Kidney epithelial cell (primary cell): ENCODE results near the gene PPFIA3. TPM values are rescaled to one million over a fixed set of nuclear protein-coding genes. Genes with fewer than 3 reads are reported as not detected.
"Not testable (repeated sequence)": the region's sequence is repeated elsewhere in the genome, so short reads cannot be mapped to it uniquely, and the experiment has no call there.

Experiments used
- DNase-seq: peaks from one replicate; pipeline ENCODE4 v3.0.0-alpha.2; 2010; ENCODE audit warnings: low read depth
- H3K27me3 ChIP-seq: 2 replicates; pipeline ENCODE4 v1.6.0; 2011; ENCODE audit warnings: low read length; ENCODE audit not compliant: control insufficient read depth, insufficient read depth
- H3K36me3 ChIP-seq: 2 replicates; pipeline ENCODE4 v1.5.1; 2011; ENCODE audit warnings: low read length; ENCODE audit not compliant: control insufficient read depth, insufficient read depth
- H3K4me3 ChIP-seq: 2 replicates; pipeline ENCODE4 v1.5.1; 2011; ENCODE audit warnings: low read depth, mild to moderate bottlenecking, control low read depth, low read length
- total RNA-seq: library from RNA; depleted of rRNA; stranded (reverse); fragments of >200 nt; gene quantifications from 2 replicates; pipeline ENCODE4 v1.2.3, GENCODE V29; 2015
- TF ChIP-seq, protein P1 (sequence below): IDR thresholded peaks from 2 replicates; pipeline ENCODE4 v1.5.1; 2011; ENCODE audit warnings: mild to moderate bottlenecking, moderate library complexity, low read length, control low read depth, inconsistent platforms; ENCODE audit not compliant: insufficient read depth, poor library complexity, severe bottlenecking

PPFIA3 gene
- total RNA-seq, 1 donor from 2014 or later = 0.88 TPM

DNA sequence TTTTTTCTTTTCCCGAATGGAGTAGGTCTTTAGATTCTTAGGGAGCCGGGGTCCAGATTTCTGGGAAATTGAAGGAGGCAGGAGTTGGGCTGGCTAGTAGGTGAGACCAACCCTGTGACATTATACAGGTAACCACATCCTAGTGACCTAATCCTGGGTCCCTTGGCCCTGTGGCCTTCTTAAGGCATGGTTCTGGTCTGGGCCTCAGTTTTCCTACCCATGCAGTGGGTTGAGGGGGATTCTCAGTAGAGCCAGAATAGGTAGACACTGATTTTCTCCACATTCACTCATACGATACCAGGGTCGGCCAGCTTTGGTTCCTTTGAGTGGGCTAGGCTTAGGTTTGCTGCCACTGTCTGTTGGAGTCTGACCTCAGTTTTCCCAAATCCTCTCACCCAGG is 7.2 kb downstream of the PPFIA3 start:
- TF ChIP-seq, protein P1, sequence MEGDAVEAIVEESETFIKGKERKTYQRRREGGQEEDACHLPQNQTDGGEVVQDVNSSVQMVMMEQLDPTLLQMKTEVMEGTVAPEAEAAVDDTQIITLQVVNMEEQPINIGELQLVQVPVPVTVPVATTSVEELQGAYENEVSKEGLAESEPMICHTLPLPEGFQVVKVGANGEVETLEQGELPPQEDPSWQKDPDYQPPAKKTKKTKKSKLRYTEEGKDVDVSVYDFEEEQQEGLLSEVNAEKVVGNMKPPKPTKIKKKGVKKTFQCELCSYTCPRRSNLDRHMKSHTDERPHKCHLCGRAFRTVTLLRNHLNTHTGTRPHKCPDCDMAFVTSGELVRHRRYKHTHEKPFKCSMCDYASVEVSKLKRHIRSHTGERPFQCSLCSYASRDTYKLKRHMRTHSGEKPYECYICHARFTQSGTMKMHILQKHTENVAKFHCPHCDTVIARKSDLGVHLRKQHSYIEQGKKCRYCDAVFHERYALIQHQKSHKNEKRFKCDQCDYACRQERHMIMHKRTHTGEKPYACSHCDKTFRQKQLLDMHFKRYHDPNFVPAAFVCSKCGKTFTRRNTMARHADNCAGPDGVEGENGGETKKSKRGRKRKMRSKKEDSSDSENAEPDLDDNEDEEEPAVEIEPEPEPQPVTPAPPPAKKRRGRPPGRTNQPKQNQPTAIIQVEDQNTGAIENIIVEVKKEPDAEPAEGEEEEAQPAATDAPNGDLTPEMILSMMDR = no peak
- Histone ChIP-seq H3K36me3 (no peaks in the 10 kb centered on the region), H3K27me3 (peaks cover 6% of the 10 kb centered on the region), H3K4me3 (no peak overlapping the region)
- DNase-seq = no peak

DNA sequence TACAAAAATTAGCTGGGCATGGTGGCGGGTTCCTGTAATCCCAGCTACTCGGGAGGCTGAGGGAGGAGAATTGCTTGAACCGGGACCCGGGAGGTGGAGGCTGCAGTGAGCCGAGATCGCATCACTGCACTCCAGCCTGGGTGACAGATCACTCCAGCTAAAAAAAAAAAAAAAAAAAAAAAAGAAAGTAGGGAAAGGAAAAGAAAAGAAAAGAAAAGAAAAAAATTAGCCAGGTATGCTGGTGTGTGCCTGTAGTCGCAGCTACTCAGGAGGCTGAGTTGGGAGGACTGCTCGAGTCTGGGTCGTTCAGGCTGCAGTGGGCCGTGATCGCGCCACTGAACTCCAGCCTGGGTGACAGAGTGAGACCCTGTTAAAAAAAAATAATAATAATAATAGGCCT is 7.9 kb downstream of the PPFIA3 start:
- not testable (repeated sequence) for H3K27me3 ChIP-seq, H3K4me3 ChIP-seq, DNase-seq, H3K36me3 ChIP-seq

DNA sequence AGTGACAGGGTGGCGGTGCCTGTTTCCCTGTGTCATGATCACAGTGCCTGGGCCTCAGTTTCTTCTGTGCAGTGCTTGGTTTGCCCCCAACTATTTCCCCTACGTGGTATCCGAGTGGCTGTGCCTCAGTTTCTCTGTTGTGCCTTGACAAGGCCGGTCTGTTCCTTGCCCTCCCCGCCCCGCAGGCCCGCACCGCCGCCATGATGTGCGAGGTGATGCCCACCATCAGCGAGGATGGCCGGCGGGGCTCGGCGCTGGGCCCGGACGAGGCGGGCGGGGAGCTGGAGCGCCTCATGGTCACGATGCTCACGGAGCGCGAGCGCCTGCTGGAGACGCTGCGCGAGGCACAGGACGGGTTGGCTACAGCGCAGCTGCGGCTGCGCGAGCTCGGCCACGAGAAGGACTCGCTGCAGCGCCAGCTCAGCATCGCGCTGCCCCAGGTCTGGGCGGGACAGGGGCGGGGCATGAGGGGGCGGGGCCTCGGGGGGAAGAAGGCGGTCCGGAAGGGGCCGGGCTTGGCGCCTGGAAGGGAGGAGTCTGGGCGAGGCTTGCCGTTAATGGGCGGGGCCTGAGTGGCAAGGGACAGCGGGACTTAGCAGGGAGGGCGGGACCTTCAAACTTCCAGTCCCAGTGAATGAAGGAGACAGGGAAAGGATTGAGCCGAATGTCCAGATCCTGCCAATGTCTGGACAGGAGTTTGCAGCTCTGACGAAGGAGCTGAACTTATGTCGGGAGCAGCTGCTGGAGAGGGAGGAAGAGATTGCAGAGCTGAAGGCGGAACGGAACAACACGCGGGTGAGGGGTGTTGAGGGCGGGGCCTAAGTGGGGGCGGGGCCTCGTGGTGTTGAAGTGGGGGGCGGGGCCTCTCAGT is 8.6 kb downstream of the PPFIA3 start:
- Histone ChIP-seq H3K4me3 (peak overlapping the region; percentile 28), H3K36me3 (no peaks in the 10 kb centered on the region), H3K27me3 (peaks cover 8% of the 10 kb centered on the region)
- DNase-seq = peak; percentile 71
- TF ChIP-seq, protein P1 = no peak

DNA sequence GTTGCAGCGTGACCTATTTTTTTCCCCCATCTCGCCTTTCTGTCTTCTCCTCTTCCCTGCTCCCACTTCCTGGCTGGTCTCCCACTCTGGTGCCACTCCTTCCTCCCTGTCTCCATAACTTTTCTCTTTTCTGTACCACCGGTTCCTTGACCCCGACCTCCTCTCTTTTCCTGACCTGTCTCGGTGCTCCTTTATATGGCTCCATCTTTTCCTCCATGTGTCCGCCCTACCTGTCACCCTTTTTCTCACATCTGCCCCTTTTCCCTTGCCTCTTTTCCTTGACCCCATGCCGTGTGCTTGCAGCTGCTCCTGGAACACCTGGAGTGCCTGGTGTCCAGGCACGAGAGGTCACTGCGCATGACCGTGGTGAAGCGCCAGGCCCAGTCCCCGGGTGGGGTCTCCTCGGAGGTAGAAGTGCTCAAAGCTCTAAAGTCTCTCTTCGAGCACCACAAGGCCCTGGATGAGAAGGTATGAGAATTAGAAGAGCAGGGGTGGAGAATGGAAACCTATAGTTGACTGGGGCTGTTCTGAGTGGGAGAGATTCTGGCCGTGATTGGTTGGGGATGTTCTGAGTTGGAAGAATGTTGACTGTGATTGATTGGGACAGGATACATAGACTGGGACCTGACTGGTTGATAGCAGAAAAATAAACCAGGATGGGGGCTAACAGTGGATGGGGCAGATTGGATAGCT is 9.3 kb downstream of the PPFIA3 start:
- Histone ChIP-seq H3K36me3 (no peaks in the 10 kb centered on the region), H3K27me3 (peaks cover 13% of the 10 kb centered on the region), H3K4me3 (peak overlapping the region; percentile 28)
- DNase-seq = no peak
- TF ChIP-seq, protein P1 = no peak

DNA sequence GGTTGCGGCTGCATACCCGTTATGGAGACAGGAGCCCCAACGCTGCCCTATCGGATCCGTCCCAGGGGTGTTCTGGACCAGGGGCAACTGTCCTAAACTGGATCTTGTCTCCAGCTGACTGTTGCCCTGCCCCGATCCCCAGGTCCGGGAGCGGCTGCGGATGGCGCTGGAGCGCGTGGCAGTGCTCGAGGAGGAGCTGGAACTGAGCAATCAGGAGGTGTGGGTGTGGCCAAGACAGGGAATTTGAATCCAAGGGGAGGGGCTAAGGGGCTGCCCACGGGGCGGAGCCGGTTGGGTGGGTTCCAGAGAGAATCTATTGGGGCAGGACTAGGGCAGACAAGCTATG is 9.9 kb downstream of the PPFIA3 start:
- TF ChIP-seq, protein P1 = no peak
- H3K36me3 ChIP-seq = no peaks in the 10 kb centered on the region
- H3K4me3 ChIP-seq = no peak overlapping the region

DNA sequence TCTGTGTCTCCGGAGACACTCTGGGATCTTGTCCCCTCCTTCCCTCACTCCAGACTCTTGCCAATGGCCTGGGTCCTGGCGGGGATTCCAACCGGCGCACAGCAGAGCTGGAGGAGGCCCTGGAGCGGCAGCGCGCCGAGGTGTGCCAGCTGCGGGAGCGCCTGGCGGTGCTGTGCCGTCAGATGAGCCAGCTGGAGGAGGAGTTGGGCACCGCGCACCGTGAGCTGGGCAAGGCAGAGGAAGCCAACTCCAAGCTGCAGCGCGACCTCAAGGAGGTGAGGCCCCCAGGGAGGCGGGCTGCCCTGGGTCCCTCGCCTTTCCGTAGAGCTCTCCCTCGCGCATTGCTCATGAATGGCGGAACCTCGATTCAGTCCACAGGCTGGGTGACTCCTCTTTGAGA is 11.0 kb downstream of the PPFIA3 start:
- Histone ChIP-seq H3K4me3 (no peak overlapping the region), H3K36me3 (no peaks in the 10 kb centered on the region), H3K27me3 (peaks cover 16% of the 10 kb centered on the region)
- no peak for DNase-seq
- TF ChIP-seq, protein P1 = no peak

More for the DNA sequence above, 9.9 kb downstream of the PPFIA3 start:
- peaks cover 16% of the 10 kb centered on the region for H3K27me3 ChIP-seq
- DNase-seq = no peak
